Panc1 (cell line): ENCODE results near the gene ZCCHC7. TPM values are rescaled to one million over a fixed set of nuclear protein-coding genes. Genes with fewer than 3 reads are reported as not detected.
"Not testable (repeated sequence)": the region's sequence is repeated elsewhere in the genome, so short reads cannot be mapped to it uniquely, and the experiment has no call there.

ENCODE experiments used
- ATAC-seq: fragments of 200-7000 bp; cut with Tn5 transposase; 2 replicates; pipeline ENCODE4 v1.9.1; 2020; ENCODE audit warnings: mild to moderate bottlenecking, moderate library complexity
- BruUV-seq: library from RNA; stranded (reverse); fragments of 400-500 nt; replicated peaks from 2 replicates; lab custom pipeline; 2021; lab: Mats Ljungman, UMichigan
- CTCF ChIA-PET: fragments of 300-600 bp; sonication (Branson Sonifier 250); formaldehyde crosslinking; loops from one replicate; lab custom pipeline; 2022; ENCODE audit warnings: antibody characterized with exemption; lab: Charles Lee
- POLR2A ChIA-PET: fragments of 300-600 bp; sonication (Branson Sonifier 250); formaldehyde crosslinking; loops from one replicate; lab custom pipeline; 2022; ENCODE audit warnings: antibody characterized with exemption; lab: Charles Lee
- DNase-seq: peaks from one replicate; pipeline ENCODE4 v3.0.0-alpha.2; 2010; ENCODE audit warnings: low read depth, low spot score
- H3K27ac ChIP-seq: 2 replicates; pipeline ENCODE4 v1.5.1; 2011; ENCODE audit warnings: mild to moderate bottlenecking, low read length, inconsistent platforms
- H3K27me3 ChIP-seq: fragments of 200-500 bp; sonication (Bioruptor generic); 2 replicates; pipeline ENCODE4 v1.6.0; 2014; ENCODE audit warnings: low read length, inconsistent platforms; ENCODE audit not compliant: control insufficient read depth, insufficient read depth
- H3K36me3 ChIP-seq: fragments of 200-500 bp; sonication (Bioruptor generic); 2 replicates; pipeline ENCODE4 v1.5.1; 2014; ENCODE audit warnings: inconsistent platforms, mild to moderate bottlenecking, low read length, moderate library complexity; ENCODE audit not compliant: control insufficient read depth, insufficient read depth
- H3K4me1 ChIP-seq: 2 replicates; pipeline ENCODE4 v1.5.1; 2011; ENCODE audit warnings: inconsistent platforms, mild to moderate bottlenecking, low read length, moderate library complexity; ENCODE audit not compliant: control insufficient read depth, insufficient read depth
- H3K4me3 ChIP-seq, 2 experiments: 2 replicates each; pipeline ENCODE4 v1.5.1; 2011 to 2012; ENCODE audit warnings: low read depth in 2 of 2, low read length in 2 of 2, mild to moderate bottlenecking in 2 of 2, inconsistent platforms in 1 of 2, moderate library complexity in 1 of 2
- H3K9me3 ChIP-seq: fragments of 200-500 bp; sonication (Bioruptor generic); 2 replicates; pipeline ENCODE4 v1.5.1; 2014; ENCODE audit warnings: low read depth, mild to moderate bottlenecking, inconsistent platforms, low read length, moderate library complexity; ENCODE audit not compliant: control insufficient read depth, insufficient read depth
- POLR2AphosphoS5 ChIP-seq: IDR thresholded peaks from 2 replicates; pipeline ENCODE4 v1.6.1; 2012; ENCODE audit warnings: mild to moderate bottlenecking, low read depth, low read length, moderate library complexity
- SIN3A ChIP-seq: IDR thresholded peaks from 2 replicates; pipeline ENCODE4 v1.6.1; 2012; ENCODE audit warnings: low read depth, mild to moderate bottlenecking, low read length, moderate library complexity, borderline replicate concordance; ENCODE audit not compliant: insufficient read depth
- TCF7L2 ChIP-seq: IDR thresholded peaks from 2 replicates; pipeline ENCODE4 v1.6.1; 2011; ENCODE audit warnings: mild to moderate bottlenecking, low read depth, low read length, inconsistent platforms
- in situ Hi-C: cut with HindIII; loops from 2 replicates; pipeline ENCODE4 v1.10.0; 2016; ENCODE audit warnings: low sequenced_read_pairs, low pct_unique_long_range_greater_than_20kb
- intact Hi-C: fragments of 100-400 bp; cut with micrococcal nuclease; formaldehyde crosslinking; loops from one replicate; pipeline ENCODE4 v1.10.0; 2022; ENCODE audit not compliant: unreplicated experiment
- total RNA-seq: library from RNA; stranded (reverse); gene quantifications from one replicate; pipeline ENCODE4 v1.2.1, GENCODE V29; 2021; ENCODE audit not compliant: unreplicated experiment

The ZCCHC7 gene
- total RNA-seq, 1 experiment from 2014 or later: 43.7 TPM

- peak; percentile 99 for ATAC-seq
- H3K27me3 ChIP-seq: no peaks in the 10 kb centered on the region
- BruUV-seq: TSS peak; percentile 95
- ChIA-PET POLR2A (interaction anchor here (0.6 to 0.7 kb wide), 4 partner anchors 16 to 704 kb away, joined by 3 to 10 read pairs (median 6); no protein-coding TSS in a partner anchor), CTCF (interaction anchor here (0.6 to 0.7 kb wide), 2 partner anchors 46 to 192 kb away, joined by 3 to 4 read pairs; partner anchors contain the start of gene PAX5)
- in situ Hi-C loops (no loop called here), intact Hi-C loops (loop anchor here (2.0 to 10.0 kb wide), 2 partner anchors 45 to 205 kb away; partner anchors contain the start of gene PAX5)
- H3K4me3 ChIP-seq: peak overlapping the region; percentile 71 to 89
- no peaks in the 10 kb centered on the region for H3K36me3 ChIP-seq
- peak; percentile 94 for DNase-seq
- H3K4me1 ChIP-seq: peaks cover 14% of the 10 kb centered on the region; the same call in 1 of the 2 replicates
- TF ChIP-seq POLR2AphosphoS5: no peak
- TF ChIP-seq TCF7L2: peak; percentile 29
- peaks cover 3% of the 10 kb centered on the region; the same call in 1 of the 2 replicates for H3K9me3 ChIP-seq
- peak overlapping the region; percentile 92 for H3K27ac ChIP-seq
Measured at GRCh38 chr9:37079370-37080164, 40.8 kb upstream of the ZCCHC7 start.

GRCh38 chr9:37080165-37080628 is 40.2 kb upstream of the ZCCHC7 start:
- peak overlapping the region; percentile 71 to 89 for H3K4me3 ChIP-seq
- H3K9me3 ChIP-seq, intact Hi-C loops, BruUV-seq, H3K27me3 ChIP-seq, in situ Hi-C loops, DNase-seq, H3K36me3 ChIP-seq: not testable (repeated sequence)
- peak; percentile 82; the same call in 1 of the 2 replicates for TF ChIP-seq TCF7L2
- H3K4me1 ChIP-seq: peaks cover 18% of the 10 kb centered on the region; the same call in 1 of the 2 replicates
- ChIA-PET CTCF (interaction anchor here (0.6 to 0.7 kb wide), 2 partner anchors 46 to 250 kb away, joined by 3 to 4 read pairs; partner anchors contain the start of gene PAX5), POLR2A (interaction anchor here (0.5 to 1.0 kb wide), 3 partner anchors 11 to 418 kb away, joined by 3 to 7 read pairs (median 5); no protein-coding TSS in a partner anchor)
- peak; percentile 67 for ATAC-seq
- peak overlapping the region; percentile 92 for H3K27ac ChIP-seq

DNA sequence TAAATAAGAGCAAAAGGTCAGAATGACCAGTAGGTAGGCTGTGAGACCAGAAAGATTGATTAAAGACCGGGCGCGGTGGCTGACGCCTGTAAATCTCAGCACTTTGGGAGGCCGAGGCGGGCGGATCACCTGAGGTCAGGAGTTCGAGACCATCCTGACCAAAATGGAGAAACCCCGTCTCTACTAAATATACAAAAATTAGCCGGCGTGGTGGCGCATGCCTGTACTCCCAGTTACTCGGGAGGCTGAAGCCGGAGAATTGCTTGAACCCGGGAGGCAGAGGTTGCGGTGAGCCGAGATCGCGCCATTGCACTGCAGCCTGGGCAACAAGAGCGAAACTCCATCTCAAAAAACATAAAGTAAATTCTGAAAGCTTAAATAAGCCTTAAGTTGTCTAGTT is 38.9 kb upstream of the ZCCHC7 start:
- POLR2A ChIA-PET: interaction anchor here (1.2 kb wide), 1 partner anchor 39 kb away, joined by 4 read pairs; the partner anchor contains the start of gene ZCCHC7
- in situ Hi-C loops, BruUV-seq, H3K36me3 ChIP-seq, intact Hi-C loops, DNase-seq, CTCF ChIA-PET, H3K9me3 ChIP-seq, H3K4me3 ChIP-seq, H3K27ac ChIP-seq, H3K27me3 ChIP-seq, ATAC-seq: not testable (repeated sequence)
- peaks cover 18% of the 10 kb centered on the region; the same call in 1 of the 2 replicates for H3K4me1 ChIP-seq

GRCh38 chr9:37082214-37082765 is 38.1 kb upstream of the ZCCHC7 start:
- POLR2A ChIA-PET: no interaction called here
- CTCF ChIA-PET: no interaction called here

More at GRCh38 chr9:37082214-37082765, 38.1 kb upstream of the ZCCHC7 start:
- ATAC-seq (no peak), DNase-seq (no peak)
- no peak for TF ChIP-seq SIN3A
- intact Hi-C loops (no loop called here), in situ Hi-C loops (no loop called here)
- H3K27me3 ChIP-seq: no peaks in the 10 kb centered on the region
- BruUV-seq: no TSS peak
- H3K27ac ChIP-seq: no peak overlapping the region
- peaks cover 18% of the 10 kb centered on the region; the same call in 1 of the 2 replicates for H3K4me1 ChIP-seq
- H3K9me3 ChIP-seq: peaks cover 3% of the 10 kb centered on the region; the same call in 1 of the 2 replicates
- H3K4me3 ChIP-seq: no peak overlapping the region
- H3K36me3 ChIP-seq: peaks cover 5% of the 10 kb centered on the region; the same call in 1 of the 2 replicates
